ENCODE data around the gene FBXW11. TPM values are rescaled to one million over a fixed set of nuclear protein-coding genes. Genes with fewer than 3 reads are reported as not detected.
"Not testable (repeated sequence)": the region's sequence is repeated elsewhere in the genome, so short reads cannot be mapped to it uniquely, and the experiment has no call there.

Gene FBXW11
- total and polyA plus RNA-seq, 3 donors from 2014 or later: 46.3 to 61.8 (median 60.6) TPM

DNA sequence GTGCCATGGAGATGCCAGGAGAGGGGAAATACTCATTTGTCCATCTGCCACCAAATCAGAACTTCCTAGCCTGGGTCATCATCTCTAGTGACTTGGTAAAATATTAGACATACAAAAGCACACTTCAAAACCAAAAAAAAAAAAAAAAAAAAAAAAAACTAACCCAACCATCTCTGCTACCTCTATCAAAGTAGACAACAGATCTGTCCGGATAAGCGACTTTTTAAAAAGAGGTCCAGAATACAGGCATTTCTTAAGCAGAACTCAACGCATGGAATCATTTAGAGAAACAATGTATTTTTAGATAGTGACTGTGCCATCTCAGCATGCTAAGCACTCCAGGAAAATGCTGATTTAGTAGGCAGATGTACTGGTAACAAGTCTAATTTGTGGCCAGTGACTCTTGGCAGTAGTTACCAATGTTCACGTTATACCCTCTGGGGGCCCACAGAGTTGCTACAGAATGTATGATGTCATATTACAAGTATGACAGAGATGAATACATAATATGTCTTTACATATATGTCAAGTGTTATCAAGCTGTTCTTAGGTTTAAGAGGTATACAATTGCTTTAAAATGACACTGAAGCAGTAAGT lies 113.0 kb downstream of the FBXW11 start:
- 73 to 82% methylated on average over 4 of the region's 4 CpGs for WGBS, 2 donors
- intact Hi-C loops (cut with DNase I; ENCODE audit: low total_unique reads): no loop called here
- no peaks in the 10 kb centered on the region for H3K36me3 ChIP-seq (ENCODE audit: low read depth, missing control alignments)

DNA sequence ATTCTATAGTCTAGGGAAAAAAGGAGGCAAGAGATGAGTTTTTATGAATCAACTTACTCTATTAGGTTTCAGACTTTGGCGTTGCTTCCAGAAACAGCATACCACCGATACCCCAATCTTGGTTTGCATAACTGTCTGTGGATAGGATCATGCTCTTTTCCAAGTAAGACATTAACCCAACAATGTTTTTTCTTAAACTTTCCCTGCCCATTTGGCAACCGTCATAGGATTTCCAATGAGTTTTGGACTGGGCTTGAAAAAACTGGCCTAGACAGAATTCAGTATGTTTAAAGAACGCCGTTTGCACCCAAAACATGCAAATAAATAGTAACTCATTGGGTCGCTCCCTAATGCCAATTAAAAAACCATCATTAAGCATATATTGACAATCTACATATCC lies 114.8 kb downstream of the FBXW11 start:
- no peaks in the 10 kb centered on the region for H3K9me3 ChIP-seq
- no peaks in the 10 kb centered on the region for H3K27me3 ChIP-seq
- no peaks in the 10 kb centered on the region for H3K36me3 ChIP-seq (ENCODE audit: low read depth, missing control alignments)
- peaks cover 14% of the 10 kb centered on the region for H3K4me1 ChIP-seq
- WGBS, 2 donors: 79% methylated on average over 6 of the region's 6 CpGs
- no peak for TF ChIP-seq POLR2A (IDR thresholded peaks at IDR 0.05)
- TF ChIP-seq, protein P1, sequence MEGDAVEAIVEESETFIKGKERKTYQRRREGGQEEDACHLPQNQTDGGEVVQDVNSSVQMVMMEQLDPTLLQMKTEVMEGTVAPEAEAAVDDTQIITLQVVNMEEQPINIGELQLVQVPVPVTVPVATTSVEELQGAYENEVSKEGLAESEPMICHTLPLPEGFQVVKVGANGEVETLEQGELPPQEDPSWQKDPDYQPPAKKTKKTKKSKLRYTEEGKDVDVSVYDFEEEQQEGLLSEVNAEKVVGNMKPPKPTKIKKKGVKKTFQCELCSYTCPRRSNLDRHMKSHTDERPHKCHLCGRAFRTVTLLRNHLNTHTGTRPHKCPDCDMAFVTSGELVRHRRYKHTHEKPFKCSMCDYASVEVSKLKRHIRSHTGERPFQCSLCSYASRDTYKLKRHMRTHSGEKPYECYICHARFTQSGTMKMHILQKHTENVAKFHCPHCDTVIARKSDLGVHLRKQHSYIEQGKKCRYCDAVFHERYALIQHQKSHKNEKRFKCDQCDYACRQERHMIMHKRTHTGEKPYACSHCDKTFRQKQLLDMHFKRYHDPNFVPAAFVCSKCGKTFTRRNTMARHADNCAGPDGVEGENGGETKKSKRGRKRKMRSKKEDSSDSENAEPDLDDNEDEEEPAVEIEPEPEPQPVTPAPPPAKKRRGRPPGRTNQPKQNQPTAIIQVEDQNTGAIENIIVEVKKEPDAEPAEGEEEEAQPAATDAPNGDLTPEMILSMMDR (IDR thresholded peaks at IDR 0.05): no peak
- no peak overlapping the region for H3K4me3 ChIP-seq
- no peak for DNase-seq
- H3K27ac ChIP-seq: no peak overlapping the region
- intact Hi-C loops (cut with DNase I; ENCODE audit: low total_unique reads): no loop called here

More for the DNA sequence above, 113.0 kb downstream of the FBXW11 start:
- Histone ChIP-seq H3K4me3 (no peak overlapping the region), H3K4me1 (peaks cover 10% of the 10 kb centered on the region), H3K27me3 (no peaks in the 10 kb centered on the region), H3K27ac (no peak overlapping the region), H3K9me3 (no peaks in the 10 kb centered on the region)
- no peak for DNase-seq
- TF ChIP-seq, protein P1 (IDR thresholded peaks at IDR 0.05): no peak
- no peak for TF ChIP-seq POLR2A (IDR thresholded peaks at IDR 0.05)

DNA sequence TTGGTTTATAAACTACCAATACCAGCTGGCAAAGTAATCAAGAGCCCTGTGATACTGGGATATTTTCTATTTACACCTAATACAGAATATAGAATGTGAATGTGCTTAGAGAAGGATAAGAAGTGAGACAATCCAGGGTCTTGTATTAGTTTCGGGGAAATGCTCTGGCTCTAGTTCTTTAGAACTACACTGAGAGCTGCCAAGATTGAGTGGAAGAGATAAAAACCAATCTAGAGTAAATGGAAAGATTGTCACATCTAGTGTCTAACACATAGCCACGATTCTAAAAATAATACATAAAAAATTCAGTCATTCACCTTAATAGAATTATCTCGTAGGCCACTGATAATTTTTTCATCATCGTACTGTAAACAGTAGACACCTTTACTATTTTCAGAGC lies 115.3 kb downstream of the FBXW11 start:
- Histone ChIP-seq H3K27me3 (no peaks in the 10 kb centered on the region), H3K9me3 (no peaks in the 10 kb centered on the region), H3K27ac (no peak overlapping the region), H3K36me3 (ENCODE audit: low read depth, missing control alignments) (no peaks in the 10 kb centered on the region), H3K4me3 (no peak overlapping the region), H3K4me1 (peaks cover 14% of the 10 kb centered on the region)
- intact Hi-C loops (cut with DNase I; ENCODE audit: low total_unique reads): no loop called here
- TF ChIP-seq POLR2A (IDR thresholded peaks at IDR 0.05): no peak
- TF ChIP-seq, protein P1 (IDR thresholded peaks at IDR 0.05): no peak
- no peak for DNase-seq
- WGBS, 2 donors: 68 to 78% methylated on average over 4 of the region's 4 CpGs

DNA sequence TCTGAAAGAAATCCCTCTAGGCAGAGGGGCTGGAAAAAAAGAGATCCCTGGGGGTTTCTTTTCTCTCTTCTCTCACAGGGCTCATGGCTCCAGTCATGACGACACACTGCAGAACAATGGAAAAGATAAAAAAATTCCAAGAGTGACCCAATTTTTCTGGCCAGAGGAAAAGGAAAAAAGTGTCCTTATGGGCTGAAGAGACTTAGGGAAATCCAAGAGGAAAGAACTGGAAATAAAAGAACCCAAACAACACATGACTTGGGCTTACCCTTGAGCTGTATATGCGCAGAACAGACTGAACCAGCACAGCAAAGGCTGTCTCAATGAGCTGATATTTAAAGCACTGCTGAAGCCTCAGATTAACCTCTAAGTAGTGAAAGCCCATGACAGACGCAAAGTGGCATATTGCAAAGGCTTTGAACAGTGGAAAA lies 118.4 kb downstream of the FBXW11 start:
- no peak for TF ChIP-seq POLR2A (IDR thresholded peaks at IDR 0.05)
- TF ChIP-seq, protein P1 (IDR thresholded peaks at IDR 0.05): no peak
- whole genome bisulfite sequencing, 2 donors: 27 to 43% methylated on average over 3 of the region's 3 CpGs
- Histone ChIP-seq H3K4me1 (peaks cover 10% of the 10 kb centered on the region), H3K27me3 (no peaks in the 10 kb centered on the region), H3K9me3 (no peaks in the 10 kb centered on the region), H3K4me3 (no peak overlapping the region), H3K36me3 (ENCODE audit: low read depth, missing control alignments) (no peaks in the 10 kb centered on the region), H3K27ac (peak overlapping the region in 1 of 2 donors; percentile 66)
- no peak for DNase-seq
- intact Hi-C loops (cut with DNase I; ENCODE audit: low total_unique reads): no loop called here

DNA sequence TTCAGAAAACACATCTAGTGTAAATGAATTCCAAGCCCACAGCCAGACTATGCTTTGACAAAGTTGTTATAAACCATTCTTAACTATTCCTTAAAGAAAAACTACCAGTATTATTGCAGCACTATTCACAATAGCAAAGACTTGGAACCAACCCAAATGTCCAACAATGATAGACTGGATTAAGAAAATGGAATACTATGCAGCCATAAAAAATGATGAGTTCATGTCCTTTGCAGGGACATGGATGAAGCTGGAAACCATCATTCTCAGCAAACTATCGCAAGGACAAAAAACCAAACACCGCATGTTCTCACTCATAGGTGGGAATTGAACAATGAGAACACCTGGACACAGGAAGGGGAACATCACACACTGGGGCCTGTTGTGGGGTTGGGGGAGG lies 120.4 kb downstream of the FBXW11 start:
- intact Hi-C loops (cut with DNase I; ENCODE audit: low total_unique reads); H3K27me3 ChIP-seq; H3K9me3 ChIP-seq; H3K4me1 ChIP-seq; H3K36me3 ChIP-seq (ENCODE audit: low read depth, missing control alignments); DNase-seq; H3K27ac ChIP-seq; H3K4me3 ChIP-seq: not testable (repeated sequence)
- WGBS, 2 donors: 88 to 100% methylated on average over 2 of the region's 2 CpGs
